ENCODE data around the gene LINC01488. TPM values are rescaled to one million over a fixed set of nuclear protein-coding genes. Genes with fewer than 3 reads are reported as not detected.
A peak's percentile ranks its signal among the peaks of the same experiment; 100 is the strongest.

LINC01488 gene
- total and polyA plus RNA-seq, 7 donors = 0.36 TPM; not detected in 6

GRCh38 chr11:69451289-69451688, 30.2 kb upstream of the LINC01488 start:
- TF ChIP-seq POLR2AphosphoS5 (IDR thresholded peaks at IDR 0.05) = no peak
- no peak for TF ChIP-seq CTCF (IDR thresholded peaks at IDR 0.05)
- TF ChIP-seq POLR2A (IDR thresholded peaks at IDR 0.05) = no peak
- no peak for TF ChIP-seq EP300 (IDR thresholded peaks at IDR 0.05)
- Histone ChIP-seq H3K27ac (peak overlapping the region in 1 of 4 donors; percentile 29), H3K4me3 (no peak overlapping the region), H3K27me3 (no peaks in the 10 kb centered on the region), H3K9me3 (no peaks in the 10 kb centered on the region), H3K4me1 (peaks cover 0 to 16% (median 5%) of the 10 kb centered on the region in 4 donors), H3K36me3 (no peaks in the 10 kb centered on the region)
- no peak for DNase-seq
- intact Hi-C loops (cut with DNase I) = no loop called here

- 82 to 86% methylated on average over 6 of the region's 6 CpGs for whole genome bisulfite sequencing, 2 donors
- peaks cover 0 to 16% (median 5%) of the 10 kb centered on the region in 4 donors for H3K4me1 ChIP-seq
- H3K27me3 ChIP-seq = no peaks in the 10 kb centered on the region
- H3K9me3 ChIP-seq = peaks cover 0 to 4% (median 2%) of the 10 kb centered on the region in 4 donors
- H3K36me3 ChIP-seq = no peaks in the 10 kb centered on the region
- no peak overlapping the region for H3K27ac ChIP-seq
- no peak overlapping the region for H3K4me3 ChIP-seq
- TF ChIP-seq POLR2AphosphoS5 (IDR thresholded peaks at IDR 0.05) (no peak), CTCF (IDR thresholded peaks at IDR 0.05) (no peak), EP300 (IDR thresholded peaks at IDR 0.05) (no peak), POLR2A (IDR thresholded peaks at IDR 0.05) (no peak)
- DNase-seq = no peak
- intact Hi-C loops (cut with DNase I) = no loop called here
These were observed 29.1 kb upstream of the LINC01488 start for GRCh38 chr11:69452206-69452987.

- no peak for TF ChIP-seq EP300 (IDR thresholded peaks at IDR 0.05)
- TF ChIP-seq POLR2A (IDR thresholded peaks at IDR 0.05) = no peak
- TF ChIP-seq POLR2AphosphoS5 (IDR thresholded peaks at IDR 0.05) = no peak
- TF ChIP-seq CTCF (IDR thresholded peaks at IDR 0.05) = no peak
- WGBS, 2 donors = 76 to 86% methylated on average over 6 of the region's 6 CpGs
- H3K27ac ChIP-seq = no peak overlapping the region
These were observed 28.3 kb upstream of the LINC01488 start for GRCh38 chr11:69453151-69453550.

GRCh38 chr11:69454018-69454417, 27.4 kb upstream of the LINC01488 start:
- H3K4me3 ChIP-seq = no peak overlapping the region

More at GRCh38 chr11:69453151-69453550, 28.3 kb upstream of the LINC01488 start:
- DNase-seq = no peak
- Histone ChIP-seq H3K9me3 (peaks cover 0 to 8% (median 2%) of the 10 kb centered on the region in 4 donors), H3K27me3 (no peaks in the 10 kb centered on the region), H3K4me3 (no peak overlapping the region), H3K4me1 (peaks cover 0 to 16% (median 5%) of the 10 kb centered on the region in 4 donors), H3K36me3 (no peaks in the 10 kb centered on the region)
- intact Hi-C loops (cut with DNase I) = no loop called here

More at GRCh38 chr11:69454018-69454417, 27.4 kb upstream of the LINC01488 start:
- no peak overlapping the region for H3K27ac ChIP-seq
- H3K9me3 ChIP-seq = peaks cover 0 to 8% (median 2%) of the 10 kb centered on the region in 4 donors
- no peaks in the 10 kb centered on the region for H3K27me3 ChIP-seq
- WGBS, 2 donors = 65 to 81% methylated on average over 7 of the region's 7 CpGs
- no peaks in the 10 kb centered on the region for H3K36me3 ChIP-seq
- H3K4me1 ChIP-seq = peaks cover 0 to 16% (median 5%) of the 10 kb centered on the region in 4 donors
- intact Hi-C loops (cut with DNase I) = no loop called here
- DNase-seq = no peak
- TF ChIP-seq POLR2AphosphoS5 (IDR thresholded peaks at IDR 0.05) = no peak
- no peak for TF ChIP-seq CTCF (IDR thresholded peaks at IDR 0.05)
- TF ChIP-seq EP300 (IDR thresholded peaks at IDR 0.05) = no peak
- TF ChIP-seq POLR2A (IDR thresholded peaks at IDR 0.05) = no peak

Data from sigmoid colon (tissue), 7 donors.